CD4-positive, alpha-beta T cell treated with Interleukin-12 subunit alpha and Interleukin-12 subunit beta, for 1 hour (primary cell): ENCODE results near the gene JAM2.
"Not testable (repeated sequence)": the region's sequence is repeated elsewhere in the genome, so short reads cannot be mapped to it uniquely, and the experiment has no call there.

Experiments
- DNase-seq: peaks from one replicate; pipeline ENCODE4 v3.0.0-alpha.2; 2020

JAM2 gene

DNA sequence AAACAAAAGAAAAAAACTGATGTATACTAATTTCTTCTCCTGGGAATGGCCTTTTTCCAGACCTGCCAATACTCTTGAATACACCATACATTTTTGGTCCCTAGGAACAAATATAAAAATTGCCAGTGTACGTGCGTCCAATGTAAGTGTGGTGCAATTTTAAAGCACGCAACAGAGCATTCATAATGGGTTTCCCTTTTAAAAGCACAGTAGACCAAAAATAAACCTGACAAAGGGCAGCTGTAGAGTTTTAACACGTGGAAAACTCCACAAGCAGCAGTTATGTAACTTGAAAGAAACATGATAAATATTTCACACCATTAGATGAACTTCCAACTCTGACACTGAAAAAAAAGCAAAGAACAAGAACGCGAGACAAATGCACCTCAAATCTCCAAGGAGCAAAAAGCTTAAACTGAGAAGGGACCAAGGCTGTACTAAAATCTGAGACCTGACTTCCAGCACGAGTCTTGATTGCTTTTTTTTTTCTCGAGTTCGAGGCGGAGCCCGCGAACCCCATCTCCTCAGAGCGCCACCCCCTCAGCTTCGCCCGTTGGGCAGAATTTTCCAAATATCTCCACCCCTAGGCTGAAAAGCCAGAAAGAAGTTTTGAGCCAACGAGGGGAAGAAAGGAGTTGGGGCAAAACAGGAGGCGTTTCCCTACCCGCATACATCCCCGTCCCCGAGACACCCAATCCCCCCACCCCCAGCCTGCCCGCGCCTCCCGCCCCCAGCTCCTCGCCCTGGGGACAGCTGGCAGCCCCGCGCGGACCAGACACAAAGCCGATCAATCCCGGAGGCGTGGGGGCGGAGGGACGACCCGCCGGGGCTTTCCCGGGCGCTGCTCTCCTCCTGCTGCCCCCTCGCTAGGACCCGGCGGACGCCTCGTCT is at the start of gene JAM2:
JAM2 (plus strand) TSS at position 599 of the 891 bp plus-strand sequence. CDS start 564 bp downstream, outside the sequence.
- DNase-seq = peak; percentile 23

DNA sequence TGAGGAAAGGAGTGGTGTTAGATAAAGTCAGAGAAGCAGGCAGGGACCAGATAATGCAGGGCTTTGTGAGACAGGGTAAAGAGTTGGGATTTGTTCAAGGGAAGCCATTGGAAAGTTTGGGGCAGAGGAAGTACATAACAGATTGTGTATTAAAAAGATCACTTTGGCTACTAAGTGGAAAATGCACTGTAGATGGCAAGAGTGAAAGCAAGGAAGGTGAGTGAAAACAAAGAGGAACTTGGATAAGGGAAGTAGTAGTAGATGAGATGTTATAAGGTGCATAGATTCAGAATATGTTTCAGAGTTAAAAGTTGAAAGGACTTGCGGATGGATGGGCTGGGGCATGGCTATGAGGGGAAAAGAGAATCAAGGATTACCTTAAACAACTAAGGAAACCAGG is 49.2 kb upstream of the JAM2 start:
- DNase-seq = no peak

GRCh38 chr21:25607151-25608043 is 31.7 kb upstream of the JAM2 start, which contains the start of gene MRPL39:
Gene MRPL39 (minus strand): TSS chr21:25607481. CDS start chr21:25607475, 6 bp downstream.
- DNase-seq = peak; percentile 88

GRCh38 chr21:25608044-25608737 is 30.9 kb upstream of the JAM2 start:
- DNase-seq = peak; percentile 84

- DNase-seq = no peak
Observed at GRCh38 chr21:25614441-25614840, 24.6 kb upstream of the JAM2 start.

DNA sequence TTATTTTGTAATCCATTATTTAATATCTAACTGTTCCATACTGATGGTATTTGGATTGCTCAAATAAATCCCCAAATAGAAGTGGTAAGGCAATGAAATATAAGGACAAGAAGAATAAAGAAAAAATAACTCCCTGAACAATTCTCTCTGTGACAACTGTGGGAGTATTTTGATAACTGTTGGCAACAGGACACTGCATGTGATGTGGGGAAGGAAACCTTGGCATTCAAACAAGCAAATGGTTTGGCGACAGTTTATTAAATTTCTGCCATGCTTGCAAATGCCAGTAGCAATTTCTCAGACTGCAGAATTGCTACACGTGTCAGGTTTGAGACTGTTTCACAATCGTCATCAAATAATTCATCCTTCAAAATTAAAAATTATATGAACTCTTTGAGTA is 23.2 kb upstream of the JAM2 start:
- DNase-seq = no peak

- DNase-seq = no peak
Observed at GRCh38 chr21:25619198-25619597, 19.9 kb upstream of the JAM2 start.

DNA sequence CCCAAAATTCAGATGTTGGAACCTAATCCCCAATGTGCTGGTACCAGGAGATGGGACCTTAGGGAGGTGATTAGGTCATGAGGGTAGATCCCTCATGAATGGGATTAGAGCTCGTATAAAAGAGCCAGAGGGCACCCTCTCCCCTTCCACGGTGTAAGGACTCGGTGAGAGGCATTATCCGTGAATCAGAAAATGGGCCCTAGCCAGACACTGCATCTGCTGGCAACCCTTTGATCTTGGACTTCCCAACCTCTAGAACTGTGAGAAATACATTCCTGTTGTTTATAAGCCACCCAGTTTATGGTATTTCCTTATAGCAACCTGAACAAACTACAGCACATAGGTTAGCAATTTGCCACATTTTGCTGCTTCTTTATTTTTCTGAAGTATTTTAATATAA is 14.5 kb upstream of the JAM2 start:
- DNase-seq = no peak

- DNase-seq = no peak
Observed at GRCh38 chr21:25625036-25625435, 14.0 kb upstream of the JAM2 start.

- DNase-seq = not testable (repeated sequence)
Observed at GRCh38 chr21:25625776-25626555, 13.1 kb upstream of the JAM2 start.

DNA sequence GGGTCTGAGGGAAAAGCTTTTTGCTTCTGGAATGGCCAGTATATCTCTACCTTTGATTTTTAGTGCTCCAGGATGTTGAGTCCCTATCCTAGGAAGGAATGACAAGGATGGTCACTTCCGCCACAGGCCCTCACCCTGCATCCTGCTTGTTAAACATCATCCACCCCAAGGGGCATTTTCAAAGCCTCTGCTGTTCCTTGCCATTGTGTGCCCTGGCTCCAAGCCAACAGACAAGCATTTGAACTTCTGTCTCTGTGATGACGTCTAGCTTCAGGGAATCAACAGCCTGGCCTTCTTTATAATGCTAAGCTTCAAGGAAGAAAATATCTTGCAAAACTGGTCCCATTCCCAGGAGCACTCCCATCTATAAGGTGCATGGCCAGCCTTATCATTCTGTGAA is 12.3 kb upstream of the JAM2 start:
- DNase-seq = no peak

- DNase-seq = no peak
Observed at GRCh38 chr21:25632296-25632695, 6.8 kb upstream of the JAM2 start.

- DNase-seq = no peak
Observed at GRCh38 chr21:25635310-25635709, 3.7 kb upstream of the JAM2 start.

DNA sequence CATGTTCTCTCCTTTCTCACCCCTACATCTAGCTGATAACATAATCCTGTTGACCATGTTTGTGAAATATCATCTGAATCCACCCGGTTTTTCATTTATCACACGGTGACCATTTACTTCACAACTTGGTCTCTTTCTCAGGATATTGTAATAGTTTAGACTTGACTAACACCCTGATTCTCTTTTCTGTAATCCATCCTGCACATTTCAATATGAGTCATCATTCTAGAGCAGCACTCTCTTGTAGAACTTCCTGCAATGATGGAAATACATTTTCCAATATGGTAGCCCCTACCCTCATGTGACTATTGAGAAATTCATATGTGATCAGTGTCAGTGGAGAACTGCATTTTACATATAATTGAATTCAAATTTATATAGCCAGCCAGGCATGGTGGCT is 2.3 kb upstream of the JAM2 start:
- no peak for DNase-seq

- no peak for DNase-seq
Observed at GRCh38 chr21:25637851-25638659, 1.0 kb upstream of the JAM2 start.

GRCh38 chr21:25639551-25640201 is 618 bp downstream of the JAM2 start:
- peak; percentile 45 for DNase-seq

DNA sequence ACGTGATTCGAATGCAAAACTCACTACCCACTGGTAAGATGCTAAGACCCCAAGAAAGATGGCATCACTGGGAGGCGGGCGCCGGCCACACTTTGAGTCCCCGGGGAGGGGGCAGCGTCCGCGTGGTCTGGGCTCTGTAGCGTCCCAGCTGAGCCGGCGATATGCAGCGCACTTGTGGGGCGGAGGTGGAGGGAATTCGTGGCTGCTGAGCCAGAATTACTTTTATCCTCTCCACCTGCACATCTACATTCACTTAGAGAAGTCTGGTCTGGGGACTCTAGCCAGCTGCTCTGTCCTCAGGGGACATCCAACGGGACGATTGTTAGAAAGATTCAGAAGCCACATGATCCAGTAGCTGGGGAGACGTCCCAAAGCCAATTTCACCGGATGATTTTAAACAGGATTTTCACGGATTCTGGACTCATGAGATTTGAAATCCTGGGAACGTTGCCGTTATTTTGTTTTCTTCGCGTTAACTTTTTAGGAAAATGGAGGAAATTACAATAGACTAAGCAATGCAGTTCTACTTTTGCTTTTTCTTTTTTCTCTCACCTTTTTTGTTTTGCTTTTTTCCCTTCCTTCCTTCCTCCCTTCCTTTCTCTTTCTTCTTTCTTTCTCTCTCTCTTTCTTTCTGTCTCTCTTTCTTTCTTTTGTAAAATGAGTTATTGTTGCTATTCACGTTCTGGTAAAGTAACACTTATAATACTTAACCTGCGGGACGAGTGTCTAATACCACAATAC is 1.3 kb downstream of the JAM2 start:
- DNase-seq = peak; percentile 12

- no peak for DNase-seq
Observed at GRCh38 chr21:25640943-25641292, 1.9 kb downstream of the JAM2 start.

DNA sequence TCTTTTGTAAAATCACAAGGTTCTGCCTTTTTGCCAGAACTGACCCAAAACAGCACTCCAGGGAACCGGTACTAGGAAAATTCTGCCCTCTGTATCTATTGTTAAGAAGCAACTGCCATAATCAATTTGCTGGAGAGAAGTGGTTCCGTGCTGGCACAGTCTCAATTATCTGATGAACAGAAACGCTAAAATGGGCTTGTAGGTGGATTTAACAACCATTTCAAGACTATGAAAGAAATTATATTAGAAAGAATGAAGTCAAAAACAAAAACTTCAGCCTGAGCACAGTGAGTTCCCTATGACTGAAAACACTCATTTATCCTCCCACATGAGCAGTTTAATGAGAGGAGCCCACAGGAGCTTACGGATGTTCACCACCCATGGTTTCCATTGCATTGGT is 4.4 kb downstream of the JAM2 start:
- DNase-seq = no peak

- no peak for DNase-seq
Observed at GRCh38 chr21:25646474-25646873, 7.4 kb downstream of the JAM2 start.
